ENCODE results near the gene ETNPPL. TPM values are rescaled to one million over a fixed set of nuclear protein-coding genes. Genes with fewer than 3 reads are reported as not detected.

ETNPPL gene
- total and polyA plus RNA-seq, 2 of the 4 experiments (the other 2 are of a cell fraction): not detected

DNA sequence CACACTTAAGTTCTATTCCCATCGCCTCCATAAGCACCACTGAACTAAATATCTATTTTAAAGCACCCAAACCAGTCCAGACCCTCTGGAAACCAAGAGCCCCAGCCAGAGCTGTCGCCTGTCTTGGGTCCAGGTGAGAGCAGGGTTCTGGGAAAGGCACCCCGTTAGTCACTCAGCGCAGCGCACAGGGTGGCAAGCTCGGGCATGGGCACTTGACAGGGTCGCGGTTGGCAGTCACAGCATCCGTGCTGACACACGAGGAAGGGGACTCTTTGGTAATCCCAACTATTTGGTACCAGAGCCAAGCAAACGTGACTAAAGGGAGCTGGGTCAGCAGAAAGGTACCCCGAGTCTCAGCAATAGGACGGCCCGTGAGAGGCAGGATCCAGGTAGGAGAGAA is 24.3 kb upstream of the ETNPPL start:
- no peaks in the 10 kb centered on the region for H3K4me1 ChIP-seq (ENCODE audit: control insufficient read depth, insufficient read depth, low read length)
- H3K79me1 ChIP-seq (ENCODE audit: low read depth in 1 of 2, low read length in 2 of 2): no peaks in the 10 kb centered on the region
- H3K9ac ChIP-seq (ENCODE audit: low read depth, low read length): no peak overlapping the region
- H2BK5ac ChIP-seq (ENCODE audit: low read depth, low read length, poor library complexity, severe bottlenecking): no peak overlapping the region
- H2BK120ac ChIP-seq (ENCODE audit: low read depth, low read length): no peak overlapping the region
- intact Hi-C loops (cut with micrococcal nuclease) (no loop called here), in situ Hi-C loops (cut with MboI; ENCODE audit: low sequenced_read_pairs) (no loop called here), dilution Hi-C loops (cut with HindIII; ENCODE audit: low sequenced_read_pairs, unreplicated experiment) (no loop called here)
- H2BK15ac ChIP-seq (ENCODE audit: low read depth, low read length): no peak overlapping the region
- H3K18ac ChIP-seq (ENCODE audit: low read depth, low read length): no peak overlapping the region
- H3K4ac ChIP-seq (ENCODE audit: low read depth, low read length): no peak overlapping the region
- no peak overlapping the region for H3K27ac ChIP-seq (ENCODE audit: insufficient read depth, low read length)
- no peaks in the 10 kb centered on the region for H3K36me3 ChIP-seq (ENCODE audit: control insufficient read depth, insufficient read depth, low read length)
- H2AFZ ChIP-seq (replicated peaks; ENCODE audit: low read length, poor library complexity): no peak overlapping the region
- H3K9me1 ChIP-seq (ENCODE audit: insufficient read depth, low read length): no peaks in the 10 kb centered on the region
- H4K91ac ChIP-seq (ENCODE audit: insufficient read depth, low read depth, low read length): no peak overlapping the region
- H4K5ac ChIP-seq (ENCODE audit: low read depth, low read length): no peak overlapping the region
- ChIA-PET CTCF (no interaction called here), POLR2A (ENCODE audit: unreplicated experiment) (no interaction called here)
- H3K14ac ChIP-seq (replicated peaks; ENCODE audit: low read depth, low read length): no peak overlapping the region
- no peaks in the 10 kb centered on the region for H3K9me3 ChIP-seq (ENCODE audit: control insufficient read depth, insufficient read depth, low read length)
- H3K27me3 ChIP-seq (ENCODE audit: control insufficient read depth, insufficient read depth, low read length): no peaks in the 10 kb centered on the region
- H3K4me3 ChIP-seq (ENCODE audit: insufficient read depth, low read depth, low read length): no peak overlapping the region
- 93% methylated on average over 9 of the region's 14 CpGs; no CpG with 5 or more reads in 1 of the 2 experiments for WGBS, 2 experiments (ENCODE audit: extremely low coverage in 2 of 2, insufficient read length in 1 of 2)
- no peak overlapping the region for H4K8ac ChIP-seq (ENCODE audit: low read depth in 2 of 2, low read length in 2 of 2)
- DNase-seq (no peak), ATAC-seq (ENCODE audit: low read depth) (no peak)
- no peak for TF ChIP-seq MXI1 (IDR thresholded peaks at IDR 0.05; ENCODE audit: borderline replicate concordance, low read depth, low read length)
- H3K56ac ChIP-seq (ENCODE audit: extremely low read depth, insufficient read depth, low read length): no peak overlapping the region
- H3K4me2 ChIP-seq (ENCODE audit: low read depth, low read length): no peak overlapping the region
- H2BK20ac ChIP-seq (ENCODE audit: low read depth, low read length): no peak overlapping the region
- no peak overlapping the region for H2AK9ac ChIP-seq (replicated peaks; ENCODE audit: low read depth, low read length, poor library complexity)
- no peaks in the 10 kb centered on the region for H4K20me1 ChIP-seq (ENCODE audit: insufficient read depth, low read length)
- no peak overlapping the region for H2AK5ac ChIP-seq (ENCODE audit: low read depth, low read length)
- no TSS peak for BruUV-seq (replicated peaks)
- no peak overlapping the region for H3K23ac ChIP-seq (ENCODE audit: low read depth, low read length)
